IPS-20b (cell line): ENCODE data around the gene THUMPD3.

Experiments used
- H3K27ac ChIP-seq: one replicate; pipeline ENCODE4 v1.5.1; 2013; ENCODE audit warnings: low read length
- H3K27me3 ChIP-seq: 2 replicates; pipeline ENCODE4 v1.6.1; 2013; ENCODE audit warnings: mild to moderate bottlenecking, low read length, inconsistent platforms; ENCODE audit not compliant: insufficient read depth
- H3K36me3 ChIP-seq: 2 replicates; pipeline ENCODE4 v1.6.1; 2013; ENCODE audit warnings: low read depth, mild to moderate bottlenecking, inconsistent platforms, low read length, moderate library complexity; ENCODE audit not compliant: insufficient read depth
- H3K4me1 ChIP-seq: 2 replicates; pipeline ENCODE4 v1.6.1; 2013; ENCODE audit warnings: mild to moderate bottlenecking, control low read depth, inconsistent platforms, low read length, moderate library complexity; ENCODE audit not compliant: insufficient read depth
- H3K4me3 ChIP-seq: 2 replicates; pipeline ENCODE4 v1.5.1; 2013; ENCODE audit warnings: mild to moderate bottlenecking, low read length, inconsistent platforms
- H3K9ac ChIP-seq: 2 replicates; pipeline ENCODE4 v1.6.1; 2013; ENCODE audit warnings: low read depth, mild to moderate bottlenecking, inconsistent platforms, low read length, moderate library complexity
- H3K9me3 ChIP-seq: 2 replicates; pipeline ENCODE4 v1.6.1; 2013; ENCODE audit warnings: mild to moderate bottlenecking, low read depth, low read length, inconsistent platforms; ENCODE audit not compliant: insufficient read depth

The THUMPD3 gene

GRCh38 chr3:9342696-9343095, 20.2 kb upstream of the THUMPD3 start:
- Histone ChIP-seq H3K9ac (no peak overlapping the region), H3K36me3 (no peaks in the 10 kb centered on the region), H3K27ac (no peak overlapping the region), H3K4me1 (peaks cover 4% of the 10 kb centered on the region; the same call in 1 of the 2 replicates), H3K27me3 (no peaks in the 10 kb centered on the region), H3K9me3 (no peaks in the 10 kb centered on the region), H3K4me3 (no peak overlapping the region)

- Histone ChIP-seq H3K27me3 (no peaks in the 10 kb centered on the region), H3K9me3 (no peaks in the 10 kb centered on the region), H3K27ac (no peak overlapping the region), H3K4me1 (peaks cover 4% of the 10 kb centered on the region; the same call in 1 of the 2 replicates), H3K4me3 (no peak overlapping the region), H3K9ac (no peak overlapping the region), H3K36me3 (no peaks in the 10 kb centered on the region)
These were observed 19.7 kb upstream of the THUMPD3 start for GRCh38 chr3:9343115-9343514.

GRCh38 chr3:9345041-9345440, 17.8 kb upstream of the THUMPD3 start:
- H3K9ac ChIP-seq, result no peak overlapping the region
- no peak overlapping the region for H3K4me3 ChIP-seq
- H3K36me3 ChIP-seq, result no peaks in the 10 kb centered on the region
- H3K27ac ChIP-seq, result no peak overlapping the region
- H3K4me1 ChIP-seq, result no peaks in the 10 kb centered on the region; the same call in 1 of the 2 replicates
- H3K9me3 ChIP-seq, result no peaks in the 10 kb centered on the region
- H3K27me3 ChIP-seq, result no peaks in the 10 kb centered on the region

GRCh38 chr3:9346141-9346540, 16.7 kb upstream of the THUMPD3 start:
- H3K27ac ChIP-seq, result no peak overlapping the region
- H3K4me1 ChIP-seq, result no peaks in the 10 kb centered on the region; the same call in 1 of the 2 replicates
- H3K9ac ChIP-seq, result no peak overlapping the region

GRCh38 chr3:9347081-9347480, 15.8 kb upstream of the THUMPD3 start:
- Histone ChIP-seq H3K27ac (no peak overlapping the region), H3K9ac (no peak overlapping the region), H3K9me3 (no peaks in the 10 kb centered on the region), H3K27me3 (no peaks in the 10 kb centered on the region), H3K36me3 (no peaks in the 10 kb centered on the region), H3K4me1 (peaks cover 2% of the 10 kb centered on the region; the same call in 1 of the 2 replicates), H3K4me3 (no peak overlapping the region)

More at GRCh38 chr3:9346141-9346540, 16.7 kb upstream of the THUMPD3 start:
- H3K36me3 ChIP-seq, result no peaks in the 10 kb centered on the region
- H3K9me3 ChIP-seq, result no peaks in the 10 kb centered on the region
- no peaks in the 10 kb centered on the region for H3K27me3 ChIP-seq
- no peak overlapping the region for H3K4me3 ChIP-seq

GRCh38 chr3:9347887-9348286, 15.0 kb upstream of the THUMPD3 start:
- H3K36me3 ChIP-seq, result no peaks in the 10 kb centered on the region
- no peak overlapping the region for H3K9ac ChIP-seq
- peaks cover 9% of the 10 kb centered on the region for H3K4me1 ChIP-seq

GRCh38 chr3:9349321-9350117, 13.3 kb upstream of the THUMPD3 start:
- H3K9ac ChIP-seq, result no peak overlapping the region
- H3K27ac ChIP-seq, result no peak overlapping the region
- no peaks in the 10 kb centered on the region for H3K36me3 ChIP-seq
- H3K9me3 ChIP-seq, result no peaks in the 10 kb centered on the region
- peaks cover 15% of the 10 kb centered on the region for H3K4me1 ChIP-seq
- no peaks in the 10 kb centered on the region for H3K27me3 ChIP-seq
- no peak overlapping the region for H3K4me3 ChIP-seq

More at GRCh38 chr3:9347887-9348286, 15.0 kb upstream of the THUMPD3 start:
- no peak overlapping the region for H3K4me3 ChIP-seq
- H3K27me3 ChIP-seq, result no peaks in the 10 kb centered on the region
- no peak overlapping the region for H3K27ac ChIP-seq
- H3K9me3 ChIP-seq, result no peaks in the 10 kb centered on the region

- H3K4me3 ChIP-seq, result peak overlapping the region; percentile 31; the same call in 1 of the 2 replicates
- peak overlapping the region; percentile 62; the same call in 1 of the 2 replicates for H3K9ac ChIP-seq
- peak overlapping the region; percentile 79 for H3K27ac ChIP-seq
- peaks cover 15% of the 10 kb centered on the region for H3K4me1 ChIP-seq
- no peaks in the 10 kb centered on the region for H3K36me3 ChIP-seq
- H3K27me3 ChIP-seq, result no peaks in the 10 kb centered on the region
- no peaks in the 10 kb centered on the region for H3K9me3 ChIP-seq
These were observed 11.1 kb upstream of the THUMPD3 start for GRCh38 chr3:9351709-9352126.

GRCh38 chr3:9352917-9353752, 9.7 kb upstream of the THUMPD3 start:
- Histone ChIP-seq H3K4me3 (no peak overlapping the region), H3K36me3 (no peaks in the 10 kb centered on the region), H3K27me3 (no peaks in the 10 kb centered on the region), H3K9me3 (no peaks in the 10 kb centered on the region), H3K9ac (peak overlapping the region; percentile 62; the same call in 1 of the 2 replicates), H3K27ac (peak overlapping the region; percentile 79), H3K4me1 (peaks cover 15% of the 10 kb centered on the region)

- Histone ChIP-seq H3K4me1 (peaks cover 13% of the 10 kb centered on the region), H3K36me3 (peaks cover 25% of the 10 kb centered on the region), H3K9ac (peak overlapping the region; percentile 94; the same call in 1 of the 2 replicates), H3K4me3 (peak overlapping the region; percentile 91), H3K27me3 (no peaks in the 10 kb centered on the region), H3K27ac (no peak overlapping the region), H3K9me3 (no peaks in the 10 kb centered on the region)
These were observed 1.0 kb upstream of the THUMPD3 start for GRCh38 chr3:9361691-9362388.

- no peaks in the 10 kb centered on the region for H3K27me3 ChIP-seq
- no peak overlapping the region for H3K27ac ChIP-seq
- peaks cover 91% of the 10 kb centered on the region for H3K36me3 ChIP-seq
- H3K9me3 ChIP-seq, result no peaks in the 10 kb centered on the region
- no peaks in the 10 kb centered on the region for H3K4me1 ChIP-seq
- no peak overlapping the region for H3K9ac ChIP-seq
- no peak overlapping the region for H3K4me3 ChIP-seq
These were observed 6.7 kb downstream of the THUMPD3 start for GRCh38 chr3:9369508-9369907.
